ENCODE results near the gene KCNF1.

KCNF1 gene, protein sequence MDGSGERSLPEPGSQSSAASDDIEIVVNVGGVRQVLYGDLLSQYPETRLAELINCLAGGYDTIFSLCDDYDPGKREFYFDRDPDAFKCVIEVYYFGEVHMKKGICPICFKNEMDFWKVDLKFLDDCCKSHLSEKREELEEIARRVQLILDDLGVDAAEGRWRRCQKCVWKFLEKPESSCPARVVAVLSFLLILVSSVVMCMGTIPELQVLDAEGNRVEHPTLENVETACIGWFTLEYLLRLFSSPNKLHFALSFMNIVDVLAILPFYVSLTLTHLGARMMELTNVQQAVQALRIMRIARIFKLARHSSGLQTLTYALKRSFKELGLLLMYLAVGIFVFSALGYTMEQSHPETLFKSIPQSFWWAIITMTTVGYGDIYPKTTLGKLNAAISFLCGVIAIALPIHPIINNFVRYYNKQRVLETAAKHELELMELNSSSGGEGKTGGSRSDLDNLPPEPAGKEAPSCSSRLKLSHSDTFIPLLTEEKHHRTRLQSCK

DNA sequence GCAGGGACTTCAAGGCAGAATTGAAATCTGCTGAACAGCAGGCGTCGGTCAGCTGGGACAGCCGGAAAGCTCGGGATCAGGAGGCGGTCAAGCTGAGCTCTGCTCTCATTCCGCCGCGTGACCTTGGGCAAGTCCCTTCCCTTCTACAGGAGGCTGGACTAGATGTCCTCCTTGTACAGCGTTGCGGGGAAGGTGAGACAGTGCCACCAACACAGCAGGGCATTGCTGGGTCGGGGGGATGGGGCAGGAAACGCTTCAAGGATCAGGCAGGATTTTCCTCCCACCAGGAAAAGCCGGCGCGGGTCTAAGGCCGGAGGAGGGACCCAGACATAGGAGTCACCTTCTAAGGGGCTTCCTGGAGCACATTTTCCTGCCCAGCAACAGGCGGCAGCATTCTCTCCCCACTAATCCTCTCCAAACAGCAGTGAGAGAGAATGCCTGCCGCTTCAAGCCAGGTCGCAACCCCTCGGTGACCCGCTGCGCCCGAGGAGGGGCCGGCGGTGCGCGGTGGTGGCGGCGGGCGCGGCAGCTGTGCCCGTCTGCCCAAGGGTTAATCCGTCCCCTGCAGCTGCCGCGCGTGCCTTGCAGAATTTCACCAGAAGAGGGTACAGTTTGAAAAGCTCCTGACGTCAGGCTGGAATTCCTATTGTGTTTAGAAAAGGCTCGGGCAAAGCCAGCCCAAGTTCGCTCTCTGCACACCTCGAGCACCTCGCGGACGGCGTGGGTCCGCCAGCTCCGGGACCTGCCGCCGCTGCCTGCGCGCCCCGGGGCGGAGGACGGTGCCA is at the start of gene KCNF1:
Gene KCNF1, plus strand, starts transcription at position 644 of the 785 bp plus-strand sequence. CDS start 493 bp downstream, outside the sequence.
- Histone ChIP-seq H3K36me3 (ENCODE audit: insufficient read depth, low read length) (no peaks in the 10 kb centered on the region), H2AFZ (ENCODE audit: low read depth, low read length) (peak within 1 kb of the TSS; percentile 75), H3K27me3 (ENCODE audit: insufficient read depth, low read length) (peaks cover 4% of the 10 kb centered on the region)

DNA sequence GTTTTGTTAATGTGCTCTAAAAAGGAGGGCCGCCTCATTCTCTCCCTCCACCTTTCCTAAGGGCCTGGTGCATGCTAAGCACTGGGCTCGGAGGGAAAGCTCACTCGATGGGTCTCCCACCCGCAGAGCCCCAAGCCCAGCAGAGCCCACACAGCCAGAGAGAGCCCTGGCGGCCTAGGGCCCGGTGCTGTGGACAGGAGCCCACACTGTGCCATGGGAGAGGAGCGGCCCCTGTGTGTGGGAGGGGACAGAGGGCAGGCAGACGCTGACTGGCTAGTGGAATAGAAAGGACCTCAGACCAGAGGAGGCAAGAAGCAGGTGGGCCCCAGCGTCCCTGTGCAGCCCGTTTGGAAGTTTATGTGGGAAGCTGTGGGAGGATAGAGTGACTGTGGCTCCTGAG is 49.4 kb upstream of the KCNF1 start:
- Histone ChIP-seq H3K27me3 (ENCODE audit: insufficient read depth, low read length) (peaks cover 6% of the 10 kb centered on the region), H2AFZ (ENCODE audit: low read depth, low read length) (no peak overlapping the region), H3K9me3 (ENCODE audit: low read length) (no peaks in the 10 kb centered on the region), H3K4me3 (ENCODE audit: low read length) (no peak overlapping the region), H3K4me1 (ENCODE audit: insufficient read depth, low read length) (no peaks in the 10 kb centered on the region), H3K36me3 (ENCODE audit: insufficient read depth, low read length) (no peaks in the 10 kb centered on the region)

More for the DNA sequence above, at the start of gene KCNF1:
- H3K4me1 ChIP-seq (ENCODE audit: insufficient read depth, low read length), result peaks cover 15% of the 10 kb centered on the region
- peak within 1 kb of the TSS; percentile 28 for H3K4me3 ChIP-seq (ENCODE audit: low read length)
- H3K9me3 ChIP-seq (ENCODE audit: low read length), result peaks cover 10% of the 10 kb centered on the region

DNA sequence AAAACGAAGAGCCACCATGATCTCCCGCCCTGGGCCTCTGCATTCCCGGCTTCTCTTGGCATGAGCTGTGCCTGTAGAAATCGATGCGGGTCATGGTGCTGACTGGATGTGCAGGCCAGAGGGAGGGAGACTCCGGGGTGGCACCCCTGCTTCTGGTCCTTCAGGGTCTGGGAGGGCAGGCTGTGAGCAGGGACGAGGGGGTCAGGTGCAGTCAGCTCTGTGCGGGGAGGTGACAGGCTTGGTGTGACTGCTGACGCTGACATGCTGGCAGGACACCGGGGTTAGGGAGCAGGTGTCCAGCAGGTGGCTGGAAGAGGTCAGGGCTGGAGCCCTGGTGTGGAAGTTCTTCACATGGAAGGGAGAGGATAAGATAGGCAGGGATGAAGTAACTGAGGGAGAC is 48.7 kb upstream of the KCNF1 start:
- Histone ChIP-seq H3K36me3 (ENCODE audit: insufficient read depth, low read length) (no peaks in the 10 kb centered on the region), H3K9me3 (ENCODE audit: low read length) (no peaks in the 10 kb centered on the region), H2AFZ (ENCODE audit: low read depth, low read length) (no peak overlapping the region), H3K4me1 (ENCODE audit: insufficient read depth, low read length) (no peaks in the 10 kb centered on the region), H3K27me3 (ENCODE audit: insufficient read depth, low read length) (peaks cover 6% of the 10 kb centered on the region), H3K4me3 (ENCODE audit: low read length) (no peak overlapping the region)

DNA sequence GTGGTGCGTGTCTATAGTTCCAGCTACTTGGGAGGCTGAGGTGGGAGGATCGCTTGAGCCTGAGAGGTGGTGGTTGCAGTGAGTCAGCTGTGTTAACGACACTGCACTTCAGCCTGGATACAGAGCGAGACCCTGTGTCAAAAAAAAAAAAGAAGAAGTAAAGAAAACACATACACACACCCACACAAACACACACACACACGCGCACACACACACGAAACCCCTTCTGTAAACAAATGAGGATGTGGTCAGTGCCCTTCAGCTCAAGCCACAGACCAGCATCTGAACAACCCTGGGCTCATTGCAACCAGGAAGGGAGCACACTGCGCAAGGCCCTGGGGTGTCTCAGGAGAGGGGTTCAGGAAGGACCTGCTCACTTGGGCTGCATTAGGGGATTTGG is 47.9 kb upstream of the KCNF1 start:
- Histone ChIP-seq H3K4me3 (ENCODE audit: low read length) (no peak overlapping the region), H2AFZ (ENCODE audit: low read depth, low read length) (no peak overlapping the region), H3K4me1 (ENCODE audit: insufficient read depth, low read length) (no peaks in the 10 kb centered on the region), H3K36me3 (ENCODE audit: insufficient read depth, low read length) (no peaks in the 10 kb centered on the region), H3K9me3 (ENCODE audit: low read length) (no peaks in the 10 kb centered on the region), H3K27me3 (ENCODE audit: insufficient read depth, low read length) (peaks cover 6% of the 10 kb centered on the region)

DNA sequence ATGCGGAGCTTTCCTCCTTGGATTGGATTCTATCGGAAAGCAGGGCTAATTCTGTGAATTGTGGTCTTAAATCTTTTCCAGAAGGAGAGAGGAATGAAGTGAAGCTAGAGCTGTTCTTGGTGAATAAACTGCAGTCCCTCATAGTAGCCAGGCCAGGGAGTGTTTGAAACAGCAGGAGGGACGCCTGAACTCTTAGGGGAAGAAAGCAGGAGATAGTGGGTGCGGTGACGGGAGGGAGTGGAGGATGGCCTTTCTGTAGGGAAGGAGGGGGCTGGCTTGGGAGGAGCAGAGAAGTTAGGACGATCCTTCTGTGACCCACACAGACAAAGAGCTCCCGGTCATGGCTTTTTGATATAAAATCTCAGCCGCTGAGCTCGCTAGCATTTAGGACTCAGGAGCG is 47.5 kb upstream of the KCNF1 start:
- no peak overlapping the region for H2AFZ ChIP-seq (ENCODE audit: low read depth, low read length)
- no peaks in the 10 kb centered on the region for H3K36me3 ChIP-seq (ENCODE audit: insufficient read depth, low read length)
- H3K4me3 ChIP-seq (ENCODE audit: low read length), result no peak overlapping the region
- no peaks in the 10 kb centered on the region for H3K4me1 ChIP-seq (ENCODE audit: insufficient read depth, low read length)
- H3K9me3 ChIP-seq (ENCODE audit: low read length), result no peaks in the 10 kb centered on the region
- peaks cover 6% of the 10 kb centered on the region for H3K27me3 ChIP-seq (ENCODE audit: insufficient read depth, low read length)

DNA sequence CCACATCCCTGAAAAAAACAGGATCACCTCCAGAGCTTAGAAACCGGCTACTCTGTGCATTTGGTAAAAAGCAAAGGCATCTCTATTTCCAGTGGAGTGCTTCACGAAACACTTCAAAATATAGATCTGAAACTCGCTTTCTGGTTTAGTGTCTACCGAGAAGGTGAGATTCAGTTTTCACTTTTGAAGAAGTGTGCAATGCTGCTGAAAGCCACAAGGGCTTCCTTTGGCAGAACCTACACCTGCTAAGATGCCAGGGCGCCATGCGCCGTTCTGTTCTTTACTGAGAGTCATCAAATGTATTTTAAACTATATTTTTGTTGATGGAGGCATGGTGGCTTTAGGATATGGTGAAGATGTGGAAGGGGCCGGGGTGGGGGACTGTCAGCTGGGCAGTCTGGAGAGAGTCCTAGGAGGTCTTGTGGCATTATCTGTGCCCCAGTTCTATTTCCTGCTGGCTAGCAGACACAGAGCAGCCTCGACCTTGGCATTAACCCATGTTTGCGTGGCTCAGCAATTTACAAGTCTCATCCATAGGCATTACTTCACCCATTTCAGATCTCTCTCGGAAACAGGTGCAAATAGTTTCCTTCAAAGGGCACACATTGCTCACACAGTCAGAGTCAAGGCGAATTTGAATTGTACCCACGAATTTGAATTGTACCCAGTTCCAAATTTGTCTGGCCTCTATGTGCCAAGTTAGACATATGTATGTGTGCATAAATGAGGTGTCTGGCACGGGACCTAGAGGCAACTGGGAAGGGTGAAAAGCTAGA is 46.7 kb upstream of the KCNF1 start:
- H3K27me3 ChIP-seq (ENCODE audit: insufficient read depth, low read length), result peaks cover 6% of the 10 kb centered on the region
- H3K36me3 ChIP-seq (ENCODE audit: insufficient read depth, low read length), result no peaks in the 10 kb centered on the region
- H3K4me3 ChIP-seq (ENCODE audit: low read length), result no peak overlapping the region
- no peaks in the 10 kb centered on the region for H3K4me1 ChIP-seq (ENCODE audit: insufficient read depth, low read length)
- no peak overlapping the region for H2AFZ ChIP-seq (ENCODE audit: low read depth, low read length)
- no peaks in the 10 kb centered on the region for H3K9me3 ChIP-seq (ENCODE audit: low read length)

DNA sequence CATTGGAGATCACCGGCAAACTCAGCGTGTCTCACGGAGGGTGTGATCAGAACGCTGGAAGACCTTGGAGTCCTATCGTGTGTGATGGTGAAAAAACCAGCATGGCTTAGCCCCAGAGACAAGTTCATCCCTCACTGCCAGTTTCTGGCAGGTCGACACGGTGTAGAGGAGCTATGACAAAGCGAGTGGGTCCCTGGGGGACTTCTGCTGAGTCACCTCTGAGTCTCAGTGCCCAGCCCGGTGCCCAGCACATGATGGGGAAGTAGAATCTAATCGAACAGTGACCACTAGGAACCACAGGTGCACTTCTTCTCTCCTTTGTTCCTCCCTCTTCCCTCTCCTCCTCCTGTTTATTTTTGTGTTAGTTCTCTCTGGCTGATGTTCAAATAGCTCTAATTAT is 45.9 kb upstream of the KCNF1 start:
- Histone ChIP-seq H3K9me3 (ENCODE audit: low read length) (no peaks in the 10 kb centered on the region), H2AFZ (ENCODE audit: low read depth, low read length) (no peak overlapping the region), H3K27me3 (ENCODE audit: insufficient read depth, low read length) (peaks cover 6% of the 10 kb centered on the region), H3K4me3 (ENCODE audit: low read length) (no peak overlapping the region), H3K4me1 (ENCODE audit: insufficient read depth, low read length) (no peaks in the 10 kb centered on the region), H3K36me3 (ENCODE audit: insufficient read depth, low read length) (no peaks in the 10 kb centered on the region)

DNA sequence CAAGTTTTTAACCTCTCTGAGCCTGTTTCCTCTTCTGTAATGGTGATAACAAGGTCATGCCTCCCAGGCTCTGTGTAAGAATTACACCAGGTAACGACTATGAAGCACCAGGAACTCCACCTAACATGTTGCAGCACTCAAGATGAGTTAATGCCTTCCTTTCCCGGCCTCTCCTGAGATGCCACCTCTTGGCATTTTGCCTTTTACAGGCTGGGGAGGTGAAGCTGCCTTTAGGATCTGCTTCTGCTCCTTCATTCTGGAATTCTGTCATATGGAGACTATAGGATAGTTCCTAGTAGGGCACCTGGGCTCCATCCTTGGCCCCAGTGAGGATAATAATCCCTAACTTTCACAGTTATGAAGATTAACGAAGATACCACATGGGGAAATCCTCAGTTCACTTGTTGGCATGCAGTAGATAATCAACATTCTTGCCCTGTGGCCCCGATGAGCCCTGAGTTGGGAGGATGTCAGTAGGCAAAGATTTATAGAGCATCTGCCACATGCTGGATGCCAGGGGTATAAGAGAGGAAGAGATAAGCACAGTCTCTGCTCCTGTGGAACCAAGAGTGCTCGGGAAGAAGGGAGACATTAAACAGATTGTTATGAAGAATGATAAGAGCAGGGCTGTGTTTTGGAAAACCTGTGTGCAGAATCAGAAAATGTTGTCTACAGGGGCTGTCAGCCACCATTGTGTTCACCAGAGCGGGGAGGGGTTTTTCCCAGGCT is 43.9 kb upstream of the KCNF1 start:
- H3K9me3 ChIP-seq (ENCODE audit: low read length), result no peaks in the 10 kb centered on the region
- no peak overlapping the region for H3K4me3 ChIP-seq (ENCODE audit: low read length)
- no peaks in the 10 kb centered on the region for H3K36me3 ChIP-seq (ENCODE audit: insufficient read depth, low read length)
- H3K4me1 ChIP-seq (ENCODE audit: insufficient read depth, low read length), result no peaks in the 10 kb centered on the region
- no peak overlapping the region for H2AFZ ChIP-seq (ENCODE audit: low read depth, low read length)
- no peaks in the 10 kb centered on the region for H3K27me3 ChIP-seq (ENCODE audit: insufficient read depth, low read length)

DNA sequence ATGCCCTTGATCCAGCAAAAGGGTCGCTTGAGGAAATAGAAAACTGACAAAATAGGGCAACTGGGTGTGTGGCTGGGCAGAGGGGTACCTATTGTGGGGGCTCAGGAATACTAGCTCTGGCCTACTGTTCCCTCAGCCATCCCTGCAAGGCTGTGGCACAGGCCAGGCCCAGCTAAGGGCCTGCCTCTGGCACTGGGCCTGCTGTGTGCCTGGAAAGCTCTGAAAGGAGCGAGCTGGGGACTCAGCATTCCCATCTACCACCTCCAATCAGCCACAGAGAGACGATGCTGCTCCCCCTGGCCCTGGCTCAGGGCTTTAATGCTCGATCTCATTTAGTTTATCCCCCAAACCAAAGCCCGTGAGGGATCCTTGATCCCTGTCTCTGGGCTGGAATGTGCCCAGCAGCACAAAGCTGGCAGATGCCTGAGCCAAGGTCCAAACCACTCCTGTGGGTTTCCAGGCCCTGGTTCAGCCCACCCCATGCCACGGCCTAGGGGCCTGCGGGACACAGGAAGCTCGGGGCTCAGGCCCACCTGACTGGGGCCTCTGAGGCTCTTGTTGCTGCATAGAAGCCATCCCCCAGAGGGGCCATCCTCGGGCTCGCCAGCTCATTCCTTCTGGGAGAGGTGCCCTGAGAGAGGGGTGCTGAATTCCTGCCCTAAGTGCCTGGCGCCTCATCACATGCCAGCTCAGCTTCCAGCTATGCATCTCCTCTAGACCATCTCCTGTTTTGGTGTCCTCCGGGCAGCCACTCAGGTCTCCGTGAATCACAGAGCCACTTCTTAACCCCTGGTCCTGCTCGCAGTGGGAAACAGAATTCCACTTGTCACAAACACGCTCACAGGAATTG is 43.0 kb upstream of the KCNF1 start:
- Histone ChIP-seq H3K4me1 (ENCODE audit: insufficient read depth, low read length) (no peaks in the 10 kb centered on the region), H3K27me3 (ENCODE audit: insufficient read depth, low read length) (no peaks in the 10 kb centered on the region), H3K4me3 (ENCODE audit: low read length) (no peak overlapping the region), H3K36me3 (ENCODE audit: insufficient read depth, low read length) (no peaks in the 10 kb centered on the region), H2AFZ (ENCODE audit: low read depth, low read length) (no peak overlapping the region), H3K9me3 (ENCODE audit: low read length) (no peaks in the 10 kb centered on the region)

DNA sequence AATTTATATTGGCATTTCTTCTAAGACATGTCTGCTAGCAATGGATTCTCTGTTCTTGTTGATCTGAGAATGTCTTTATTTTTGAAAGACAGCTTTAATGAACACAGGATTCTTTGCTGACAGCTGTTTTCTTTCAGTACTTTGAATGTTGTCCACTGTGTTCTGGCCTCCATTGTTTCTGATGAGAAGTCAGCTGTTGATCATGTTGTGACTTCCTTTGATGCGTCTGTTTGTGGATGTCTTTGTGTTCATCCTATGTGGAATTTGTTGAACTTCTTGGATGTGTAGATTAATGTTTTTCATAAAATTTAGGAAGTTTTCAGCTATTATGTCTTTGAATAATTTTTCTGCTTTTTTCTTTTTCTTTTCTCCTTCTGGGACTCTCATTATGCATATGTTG is 39.8 kb upstream of the KCNF1 start:
- Histone ChIP-seq H3K27me3 (ENCODE audit: insufficient read depth, low read length) (no peaks in the 10 kb centered on the region), H3K4me1 (ENCODE audit: insufficient read depth, low read length) (no peaks in the 10 kb centered on the region), H2AFZ (ENCODE audit: low read depth, low read length) (no peak overlapping the region), H3K36me3 (ENCODE audit: insufficient read depth, low read length) (no peaks in the 10 kb centered on the region), H3K9me3 (ENCODE audit: low read length) (no peaks in the 10 kb centered on the region), H3K4me3 (ENCODE audit: low read length) (no peak overlapping the region)

DNA sequence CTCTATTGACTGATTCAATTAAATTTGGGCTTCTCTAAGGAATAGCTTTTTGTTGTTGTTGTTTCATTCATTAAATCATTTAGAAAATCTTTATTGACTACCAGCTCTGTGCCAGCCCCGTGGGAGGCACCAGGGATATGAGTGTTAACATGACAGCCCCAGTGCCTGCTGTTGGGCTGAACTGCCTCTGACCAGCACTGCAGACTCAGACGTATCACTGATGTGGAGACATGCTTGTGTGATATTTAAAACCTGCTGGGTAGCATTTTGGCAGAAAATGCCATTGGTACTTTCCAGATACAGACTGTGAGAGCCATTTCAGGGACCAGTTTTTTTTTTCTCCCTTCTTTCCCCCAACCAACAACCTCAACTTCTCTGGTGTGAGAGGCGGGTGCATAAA is 38.6 kb upstream of the KCNF1 start:
- H3K27me3 ChIP-seq (ENCODE audit: insufficient read depth, low read length), result no peaks in the 10 kb centered on the region
- no peak overlapping the region for H2AFZ ChIP-seq (ENCODE audit: low read depth, low read length)
- H3K36me3 ChIP-seq (ENCODE audit: insufficient read depth, low read length), result no peaks in the 10 kb centered on the region
- H3K4me3 ChIP-seq (ENCODE audit: low read length), result no peak overlapping the region
- no peaks in the 10 kb centered on the region for H3K4me1 ChIP-seq (ENCODE audit: insufficient read depth, low read length)
- H3K9me3 ChIP-seq (ENCODE audit: low read length), result no peaks in the 10 kb centered on the region
